GM06990 (cell line): ENCODE measurements around the gene QSOX1.

Source experiments
- DNase-seq: peaks from one replicate; pipeline ENCODE4 v3.0.0-alpha.2; 2011; ENCODE audit not compliant: insufficient read length; ENCODE audit errors: extremely low read depth
- H3K27me3 ChIP-seq: replicated peaks from 2 replicates; pipeline ENCODE4 v1.6.0; 2011; ENCODE audit warnings: low read length; ENCODE audit not compliant: control insufficient read depth, insufficient read depth
- H3K36me3 ChIP-seq: 2 replicates; pipeline ENCODE4 v1.5.1; 2011; ENCODE audit warnings: low read length; ENCODE audit not compliant: control insufficient read depth, insufficient read depth
- H3K4me3 ChIP-seq: replicated peaks from 2 replicates; pipeline ENCODE4 v1.5.1; 2011; ENCODE audit warnings: low read depth, mild to moderate bottlenecking, control low read depth, low read length
- TF ChIP-seq, protein P1 (sequence below): IDR thresholded peaks from 2 replicates; pipeline ENCODE4 v1.5.1; 2011; ENCODE audit warnings: low read length, control low read depth, mild to moderate bottlenecking, inconsistent platforms; ENCODE audit not compliant: insufficient read depth, poor library complexity, severe bottlenecking

QSOX1 gene

DNA sequence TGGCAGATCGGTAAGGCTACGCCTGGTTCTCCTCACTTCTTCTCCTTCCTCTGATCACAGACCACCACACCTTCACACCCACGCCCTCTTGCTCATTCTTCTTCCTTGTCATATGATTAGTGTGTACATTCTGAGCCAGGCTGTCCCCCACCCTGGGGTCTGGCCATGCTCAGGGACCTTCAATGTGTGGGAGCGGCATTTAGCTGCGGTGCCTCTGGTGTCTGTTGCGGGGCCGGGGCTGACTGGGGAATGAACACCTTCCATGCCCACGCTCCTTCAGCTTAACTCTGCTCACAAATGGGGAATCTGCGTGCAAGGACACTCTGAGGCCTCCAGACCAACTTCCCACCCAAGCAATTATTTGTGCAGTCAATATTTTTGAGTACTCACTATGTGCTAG, 29.4 kb downstream of the QSOX1 start:
- TF ChIP-seq, protein P1, sequence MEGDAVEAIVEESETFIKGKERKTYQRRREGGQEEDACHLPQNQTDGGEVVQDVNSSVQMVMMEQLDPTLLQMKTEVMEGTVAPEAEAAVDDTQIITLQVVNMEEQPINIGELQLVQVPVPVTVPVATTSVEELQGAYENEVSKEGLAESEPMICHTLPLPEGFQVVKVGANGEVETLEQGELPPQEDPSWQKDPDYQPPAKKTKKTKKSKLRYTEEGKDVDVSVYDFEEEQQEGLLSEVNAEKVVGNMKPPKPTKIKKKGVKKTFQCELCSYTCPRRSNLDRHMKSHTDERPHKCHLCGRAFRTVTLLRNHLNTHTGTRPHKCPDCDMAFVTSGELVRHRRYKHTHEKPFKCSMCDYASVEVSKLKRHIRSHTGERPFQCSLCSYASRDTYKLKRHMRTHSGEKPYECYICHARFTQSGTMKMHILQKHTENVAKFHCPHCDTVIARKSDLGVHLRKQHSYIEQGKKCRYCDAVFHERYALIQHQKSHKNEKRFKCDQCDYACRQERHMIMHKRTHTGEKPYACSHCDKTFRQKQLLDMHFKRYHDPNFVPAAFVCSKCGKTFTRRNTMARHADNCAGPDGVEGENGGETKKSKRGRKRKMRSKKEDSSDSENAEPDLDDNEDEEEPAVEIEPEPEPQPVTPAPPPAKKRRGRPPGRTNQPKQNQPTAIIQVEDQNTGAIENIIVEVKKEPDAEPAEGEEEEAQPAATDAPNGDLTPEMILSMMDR = no peak
- DNase-seq = no peak
- Histone ChIP-seq H3K4me3 (no peak overlapping the region), H3K27me3 (no peaks in the 10 kb centered on the region), H3K36me3 (peaks cover 2% of the 10 kb centered on the region)

DNA sequence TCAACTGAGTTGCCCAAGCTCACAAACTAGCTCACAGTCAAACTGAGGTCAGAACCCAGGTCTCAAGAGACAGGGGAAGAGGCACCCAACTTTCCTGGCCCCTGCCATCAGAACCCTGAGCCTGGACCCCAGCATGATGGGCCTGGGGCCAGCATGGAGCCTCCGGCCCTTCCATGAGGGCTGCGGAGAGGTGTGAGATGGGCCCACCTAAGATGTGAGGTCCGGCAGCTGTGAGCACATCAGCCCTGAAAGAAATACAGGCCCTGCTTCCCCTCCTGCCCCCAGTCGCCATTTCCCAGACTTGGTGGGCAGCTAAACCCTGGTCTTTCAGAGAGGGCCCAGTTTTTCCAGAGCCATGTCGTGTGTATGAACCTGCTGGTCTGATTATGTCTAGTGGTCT, 30.6 kb downstream of the QSOX1 start:
- TF ChIP-seq, protein P1 = no peak
- no peak for DNase-seq
- Histone ChIP-seq H3K36me3 (peaks cover 2% of the 10 kb centered on the region), H3K4me3 (no peak overlapping the region), H3K27me3 (no peaks in the 10 kb centered on the region)

DNA sequence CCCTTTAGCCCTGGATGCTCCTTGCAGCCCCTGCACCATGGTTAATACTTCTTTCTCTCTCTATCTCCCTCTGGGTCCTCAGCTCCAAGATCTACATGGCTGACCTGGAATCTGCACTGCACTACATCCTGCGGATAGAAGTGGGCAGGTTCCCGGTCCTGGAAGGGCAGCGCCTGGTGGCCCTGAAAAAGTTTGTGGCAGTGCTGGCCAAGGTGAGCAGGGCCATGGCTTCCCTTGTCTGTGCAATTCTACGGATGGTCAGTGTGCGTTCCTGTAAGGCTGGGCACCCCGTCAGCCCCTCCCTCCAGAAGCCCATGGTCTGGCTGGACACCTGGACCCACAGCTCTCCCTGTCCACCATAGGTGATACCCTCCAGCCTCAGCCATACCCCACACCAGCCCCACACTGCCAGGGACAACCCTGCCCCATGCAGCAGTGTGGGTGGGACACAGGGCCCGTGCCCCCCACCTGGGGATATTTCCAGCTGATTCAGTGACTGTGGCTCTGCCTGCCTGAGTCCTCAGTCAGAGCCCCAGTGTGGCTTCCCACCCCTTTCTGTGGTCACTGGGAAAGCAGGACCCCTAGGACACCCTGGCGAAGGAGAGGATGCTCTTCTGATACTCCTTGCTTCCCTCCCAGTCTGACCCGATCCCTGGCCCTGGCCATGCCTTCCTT, 31.4 kb downstream of the QSOX1 start:
- Histone ChIP-seq H3K4me3 (no peak overlapping the region), H3K27me3 (no peaks in the 10 kb centered on the region), H3K36me3 (peaks cover 2% of the 10 kb centered on the region)
- no peak for DNase-seq
- TF ChIP-seq, protein P1 = no peak

DNA sequence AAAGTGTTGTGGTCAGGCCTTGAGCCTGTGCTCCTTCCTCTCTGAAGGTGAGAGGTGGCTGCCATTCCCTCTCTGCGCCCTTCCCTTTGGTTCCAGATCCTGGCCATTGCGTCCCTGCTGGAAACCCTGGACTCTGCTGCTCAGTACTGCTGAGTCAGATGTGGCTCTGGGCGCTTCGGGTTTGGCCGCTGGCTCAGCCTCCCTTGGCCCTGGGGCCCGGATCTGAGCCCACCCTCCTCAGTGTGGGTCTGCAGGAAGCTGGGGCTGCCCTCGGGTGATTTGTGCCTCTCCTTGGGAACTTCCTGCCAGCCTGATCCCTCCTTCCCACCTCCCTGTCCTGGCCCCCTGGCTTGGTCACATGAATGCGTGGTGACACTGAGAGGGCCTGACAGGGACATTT, 32.2 kb downstream of the QSOX1 start:
- Histone ChIP-seq H3K36me3 (peaks cover 2% of the 10 kb centered on the region), H3K4me3 (no peak overlapping the region), H3K27me3 (no peaks in the 10 kb centered on the region)
- DNase-seq = no peak
- TF ChIP-seq, protein P1 = no peak

DNA sequence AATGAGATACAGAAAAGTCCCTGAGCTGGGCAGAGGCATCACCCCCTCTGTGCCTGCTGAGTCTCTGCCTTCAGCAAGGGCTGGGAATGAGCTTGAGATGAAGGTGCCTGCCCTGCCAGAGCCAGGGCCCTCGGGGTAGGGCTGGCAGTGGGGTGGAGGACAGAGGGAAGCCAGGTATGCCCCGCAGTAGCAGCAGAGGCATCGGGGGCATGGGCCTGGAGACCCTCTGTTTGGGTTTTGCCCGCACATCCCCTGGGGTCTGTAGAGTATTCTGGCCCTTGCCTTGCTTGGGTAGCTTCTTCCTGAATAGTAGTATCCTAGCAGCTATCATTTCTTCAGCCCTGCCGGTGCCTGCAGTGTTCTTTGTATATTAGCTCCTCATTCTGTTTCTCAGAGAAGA, 33.0 kb downstream of the QSOX1 start:
- TF ChIP-seq, protein P1 = no peak
- Histone ChIP-seq H3K4me3 (no peak overlapping the region), H3K27me3 (no peaks in the 10 kb centered on the region), H3K36me3 (peaks cover 2% of the 10 kb centered on the region)
- DNase-seq = no peak

DNA sequence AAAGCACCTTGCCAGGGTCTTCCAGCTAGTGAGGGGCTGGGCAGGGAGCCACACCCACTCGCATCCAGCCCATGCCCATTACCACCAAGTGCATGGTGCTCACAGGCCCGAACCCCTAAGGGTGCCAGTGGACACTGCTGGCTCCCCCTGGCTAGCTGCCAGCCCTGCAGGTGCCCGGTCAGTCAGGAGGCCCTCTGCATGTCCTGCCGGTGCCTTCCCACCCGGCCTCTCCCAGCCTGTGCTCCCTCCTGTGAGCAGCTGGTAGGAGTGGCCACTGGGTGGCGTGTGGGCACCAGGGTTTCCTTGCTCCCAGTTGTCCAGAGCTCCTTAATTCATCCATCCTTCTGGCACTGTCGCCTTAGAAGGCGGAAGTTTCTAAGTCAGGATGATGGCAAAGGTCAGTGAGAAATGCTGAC, 33.4 kb downstream of the QSOX1 start:
- TF ChIP-seq, protein P1 = peak; percentile 77
- Histone ChIP-seq H3K27me3 (no peaks in the 10 kb centered on the region), H3K36me3 (peaks cover 2% of the 10 kb centered on the region), H3K4me3 (no peak overlapping the region)
- DNase-seq = no peak
